Activated T-helper 2 cell treated with anti-CD3 and anti-CD28 coated beads, Interferon-gamma antibody, Interleukin-2, Interleukin-4, amounts not matched to agents 10 μg/mL and 5 μg/mL and 100 μg/mL, durations not matched to agents 14 hours and 24 hours and 36 hours (primary cell): ENCODE results near the gene KIF3A. TPM values are rescaled to one million over a fixed set of nuclear protein-coding genes. Genes with fewer than 3 reads are reported as not detected.
A peak's percentile ranks its signal among the peaks of the same experiment; 100 is the strongest.

Experiments
- DNase-seq: peaks from one replicate; pipeline ENCODE4 v3.0.0; 2021; ENCODE audit warnings: low spot score
- H3K27ac Mint-ChIP-seq: one replicate; pipeline ENCODE4 v1.8.0; 2021; ENCODE audit warnings: mixed read lengths
- H3K27me3 Mint-ChIP-seq: one replicate; pipeline ENCODE4 v1.8.0; 2021; ENCODE audit warnings: low read depth, mixed read lengths
- H3K36me3 Mint-ChIP-seq: one replicate; pipeline ENCODE4 v1.8.0; 2021; ENCODE audit warnings: low read depth, mixed read lengths
- H3K4me1 Mint-ChIP-seq: one replicate; pipeline ENCODE4 v1.8.0; 2021; ENCODE audit warnings: low read depth, mixed read lengths
- H3K4me3 Mint-ChIP-seq: one replicate; pipeline ENCODE4 v1.8.0; 2021; ENCODE audit warnings: low read depth, mild to moderate bottlenecking, moderate library complexity, mixed read lengths
- H3K9me3 Mint-ChIP-seq: one replicate; pipeline ENCODE4 v1.8.0; 2021; ENCODE audit warnings: mixed read lengths
- intact Hi-C: fragments of 100-400 bp; cut with micrococcal nuclease; formaldehyde crosslinking; loops from one replicate; pipeline ENCODE4 v1.15.1; 2023
- total RNA-seq: library from RNA; stranded (reverse); gene quantifications from 2 replicates; pipeline ENCODE4 v1.2.3, GENCODE V29; 2022

KIF3A gene
- total RNA-seq = 40.7 and 41.4 TPM in 2 replicates

GRCh38 chr5:132736853-132737833 lies at the start of gene KIF3A:
TSS of gene KIF3A (minus strand) at chr5:132737546. CDS start at chr5:132737419, 127 bp downstream.
- Mint-ChIP-seq H3K27me3 (peaks cover 14% of the 10 kb centered on the region), H3K9me3 (no peaks in the 10 kb centered on the region), H3K4me3 (peak within 1 kb of the TSS; percentile 85), H3K4me1 (peaks cover 36% of the 10 kb centered on the region), H3K27ac (peak within 1 kb of the TSS; percentile 86), H3K36me3 (peaks cover 19% of the 10 kb centered on the region)
- intact Hi-C loops = loop anchor here (1.0 to 10.0 kb wide), 7 partner anchors 14 to 350 kb away; partner anchors contain the start of genes IL13 and RAD50
- DNase-seq = peak; percentile 98

DNA sequence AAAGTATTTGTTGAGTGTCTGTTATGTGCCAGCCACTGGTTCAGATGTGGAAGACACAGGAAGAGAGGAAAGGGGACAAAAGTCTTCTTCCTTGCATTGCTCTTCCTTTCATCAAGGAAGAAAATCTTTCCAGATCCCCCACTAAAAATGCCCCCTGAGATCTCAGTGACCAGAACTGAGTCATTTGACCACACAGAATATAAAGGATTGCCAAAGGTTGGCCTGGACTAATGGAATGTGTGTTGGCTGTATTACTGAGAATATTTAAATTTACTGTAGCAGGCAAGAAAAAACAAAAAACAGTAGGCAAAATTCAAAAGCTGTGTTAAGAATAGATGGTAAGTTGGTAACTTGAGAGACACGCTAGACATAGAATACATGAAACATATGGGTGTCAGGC lies 49.7 kb upstream of the KIF3A start:
- H3K4me3 Mint-ChIP-seq = no peak overlapping the region
- H3K4me1 Mint-ChIP-seq = peaks cover 7% of the 10 kb centered on the region
- intact Hi-C loops = no loop called here
- no peak overlapping the region for H3K27ac Mint-ChIP-seq
- H3K36me3 Mint-ChIP-seq = no peaks in the 10 kb centered on the region
- peaks cover 48% of the 10 kb centered on the region for H3K27me3 Mint-ChIP-seq
- DNase-seq = no peak
- H3K9me3 Mint-ChIP-seq = no peaks in the 10 kb centered on the region

GRCh38 chr5:132785864-132786263 lies 48.5 kb upstream of the KIF3A start:
- no peak overlapping the region for H3K4me3 Mint-ChIP-seq
- no peaks in the 10 kb centered on the region for H3K36me3 Mint-ChIP-seq
- intact Hi-C loops = no loop called here
- H3K4me1 Mint-ChIP-seq = peaks cover 9% of the 10 kb centered on the region
- no peak overlapping the region for H3K27ac Mint-ChIP-seq
- H3K27me3 Mint-ChIP-seq = peaks cover 54% of the 10 kb centered on the region
- no peaks in the 10 kb centered on the region for H3K9me3 Mint-ChIP-seq
- no peak for DNase-seq

DNA sequence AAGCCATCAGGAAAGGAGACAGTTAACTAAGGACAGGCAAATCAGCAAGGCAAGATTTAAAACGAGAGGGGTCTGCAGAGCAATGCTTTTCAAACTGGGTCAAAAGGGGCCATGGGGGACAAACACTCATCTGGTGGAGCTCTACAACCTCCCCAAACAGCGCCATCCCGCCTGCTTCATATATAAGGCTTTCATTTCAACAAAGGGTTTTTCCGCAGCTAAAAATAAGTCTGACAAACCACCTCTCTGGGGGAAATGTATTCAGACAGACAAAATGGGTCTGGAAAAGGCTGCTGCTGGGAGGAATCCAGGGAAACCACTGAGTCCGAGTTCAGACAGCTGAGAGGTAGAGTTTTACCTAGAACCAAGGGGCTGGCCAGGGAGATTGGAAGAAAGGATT lies 48.0 kb upstream of the KIF3A start:
- intact Hi-C loops = no loop called here
- H3K4me3 Mint-ChIP-seq = no peak overlapping the region
- H3K4me1 Mint-ChIP-seq = peaks cover 11% of the 10 kb centered on the region
- no peaks in the 10 kb centered on the region for H3K9me3 Mint-ChIP-seq
- no peak overlapping the region for H3K27ac Mint-ChIP-seq
- no peaks in the 10 kb centered on the region for H3K36me3 Mint-ChIP-seq
- peaks cover 57% of the 10 kb centered on the region for H3K27me3 Mint-ChIP-seq
- DNase-seq = no peak

- Mint-ChIP-seq H3K36me3 (peaks cover 2% of the 10 kb centered on the region), H3K9me3 (no peaks in the 10 kb centered on the region), H3K27me3 (peaks cover 64% of the 10 kb centered on the region), H3K4me1 (peaks cover 25% of the 10 kb centered on the region), H3K27ac (no peak overlapping the region), H3K4me3 (no peak overlapping the region)
- no peak for DNase-seq
- intact Hi-C loops = no loop called here
Observed at GRCh38 chr5:132782101-132782500, 44.8 kb upstream of the KIF3A start.

DNA sequence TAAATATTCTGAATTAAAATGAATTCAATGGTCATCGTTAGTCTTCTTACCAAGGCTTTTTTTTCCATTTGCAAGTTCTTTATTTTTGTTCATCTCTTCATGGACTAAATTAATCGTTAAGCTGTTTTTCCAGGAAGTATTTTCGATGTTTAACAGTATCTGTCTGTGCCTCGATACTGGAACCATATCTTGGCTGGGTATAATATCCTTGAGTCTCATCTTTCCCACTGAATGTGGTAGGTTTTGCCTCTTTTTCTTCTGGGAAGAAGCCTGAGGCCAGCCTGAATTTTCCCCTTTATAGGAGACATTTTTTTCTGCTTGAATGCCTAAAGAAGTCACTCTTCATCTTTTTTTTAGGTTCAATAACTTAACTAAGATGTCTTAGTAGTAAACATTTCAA lies 43.7 kb upstream of the KIF3A start:
- peaks cover 2% of the 10 kb centered on the region for H3K36me3 Mint-ChIP-seq
- DNase-seq = no peak
- H3K27ac Mint-ChIP-seq = no peak overlapping the region
- H3K27me3 Mint-ChIP-seq = peaks cover 61% of the 10 kb centered on the region
- no peaks in the 10 kb centered on the region for H3K9me3 Mint-ChIP-seq
- intact Hi-C loops = no loop called here
- H3K4me3 Mint-ChIP-seq = no peak overlapping the region
- H3K4me1 Mint-ChIP-seq = peaks cover 26% of the 10 kb centered on the region

GRCh38 chr5:132780577-132780976 lies 43.2 kb upstream of the KIF3A start:
- intact Hi-C loops = no loop called here
- Mint-ChIP-seq H3K27ac (no peak overlapping the region), H3K36me3 (peaks cover 2% of the 10 kb centered on the region), H3K27me3 (peaks cover 60% of the 10 kb centered on the region), H3K4me3 (no peak overlapping the region), H3K9me3 (no peaks in the 10 kb centered on the region), H3K4me1 (peaks cover 27% of the 10 kb centered on the region)
- no peak for DNase-seq

GRCh38 chr5:132779961-132780360 lies 42.6 kb upstream of the KIF3A start:
- Mint-ChIP-seq H3K27ac (no peak overlapping the region), H3K9me3 (no peaks in the 10 kb centered on the region), H3K27me3 (peaks cover 60% of the 10 kb centered on the region), H3K4me1 (peaks cover 29% of the 10 kb centered on the region), H3K36me3 (peaks cover 2% of the 10 kb centered on the region), H3K4me3 (no peak overlapping the region)
- intact Hi-C loops = no loop called here
- no peak for DNase-seq

DNA sequence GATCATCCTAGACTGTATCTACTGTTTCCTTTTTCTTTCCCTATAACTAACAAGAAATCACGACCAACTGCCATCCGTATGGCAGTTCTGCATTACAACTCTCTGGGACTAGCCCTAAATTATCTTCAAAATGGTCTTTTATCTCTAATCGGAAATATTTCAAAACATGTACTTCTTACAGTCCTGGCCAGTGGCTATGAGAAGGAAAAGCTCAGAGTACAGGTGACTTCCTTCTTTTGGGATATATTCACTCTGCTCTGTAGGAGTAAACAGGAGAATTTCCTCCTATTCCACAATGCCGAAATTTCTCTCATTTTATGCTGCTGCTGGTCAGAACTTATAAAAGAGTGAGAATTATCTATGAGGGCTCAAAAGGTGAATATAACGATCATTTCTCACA lies 41.5 kb upstream of the KIF3A start:
- intact Hi-C loops = no loop called here
- no peak overlapping the region for H3K27ac Mint-ChIP-seq
- H3K4me3 Mint-ChIP-seq = peak overlapping the region; percentile 49
- no peak for DNase-seq
- peaks cover 2% of the 10 kb centered on the region for H3K36me3 Mint-ChIP-seq
- H3K27me3 Mint-ChIP-seq = peaks cover 69% of the 10 kb centered on the region
- H3K9me3 Mint-ChIP-seq = no peaks in the 10 kb centered on the region
- H3K4me1 Mint-ChIP-seq = peaks cover 29% of the 10 kb centered on the region

GRCh38 chr5:132778129-132778528 lies 40.8 kb upstream of the KIF3A start:
- Mint-ChIP-seq H3K27ac (peak overlapping the region; percentile 76), H3K4me1 (peaks cover 29% of the 10 kb centered on the region), H3K9me3 (no peaks in the 10 kb centered on the region), H3K36me3 (peaks cover 2% of the 10 kb centered on the region), H3K4me3 (peak overlapping the region; percentile 82), H3K27me3 (peaks cover 69% of the 10 kb centered on the region)
- intact Hi-C loops = no loop called here
- DNase-seq = no peak

DNA sequence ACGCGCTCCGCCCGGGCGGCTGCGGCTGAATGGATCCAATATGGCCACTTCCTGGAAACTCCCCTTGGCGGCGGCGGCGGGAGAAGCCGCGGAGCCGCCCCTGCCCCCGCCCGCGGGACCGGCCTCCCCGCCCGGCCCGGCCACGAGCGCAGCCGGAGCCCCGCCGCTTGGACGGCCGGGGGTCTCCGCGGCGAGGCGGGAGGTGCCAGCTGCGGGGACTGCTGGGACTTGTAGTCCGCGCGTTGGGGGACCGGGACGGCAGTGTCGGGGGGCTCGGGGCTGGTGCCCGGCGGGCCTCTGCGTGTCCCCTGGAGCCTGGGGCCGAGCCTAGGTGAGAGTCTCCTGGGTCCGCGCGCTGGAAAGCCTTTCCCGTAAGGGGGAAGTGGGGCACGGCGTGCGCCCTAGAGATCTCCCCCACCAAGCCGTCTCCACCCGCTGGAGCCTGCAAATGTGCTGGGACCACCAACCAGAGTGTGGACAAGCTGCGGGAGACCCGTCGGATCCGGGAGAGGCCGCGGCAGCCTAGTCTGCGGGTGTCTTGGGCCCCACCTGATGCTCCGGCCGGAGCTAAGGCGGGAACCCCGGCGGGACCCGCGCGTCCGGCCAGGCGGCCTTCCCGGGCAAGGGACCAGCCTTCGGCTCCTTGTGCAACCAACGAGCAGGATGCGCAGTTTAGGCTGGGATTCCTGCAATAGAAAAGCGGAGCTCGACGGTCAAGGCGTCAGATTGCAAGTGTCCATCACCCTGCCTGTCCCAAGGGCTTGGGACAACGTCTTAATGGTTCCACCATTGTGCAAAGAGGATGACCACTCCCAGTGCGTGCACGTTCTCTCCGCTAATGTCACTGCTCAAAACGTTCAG lies 40.1 kb upstream of the KIF3A start, which contains the start of gene SEPTIN8:
SEPTIN8 (minus strand) TSS at position 31 of the 861 bp plus-strand sequence. CDS start 102 bp downstream, outside the sequence.
- H3K9me3 Mint-ChIP-seq = no peaks in the 10 kb centered on the region
- DNase-seq = peak; percentile 46
- H3K36me3 Mint-ChIP-seq = peaks cover 2% of the 10 kb centered on the region
- intact Hi-C loops = loop anchor here (2.0 kb wide), 1 partner anchor 23 kb away; no protein-coding TSS in a partner anchor
- H3K27ac Mint-ChIP-seq = peak within 1 kb of the TSS; percentile 76
- peaks cover 65% of the 10 kb centered on the region for H3K27me3 Mint-ChIP-seq
- H3K4me3 Mint-ChIP-seq = peak within 1 kb of the TSS; percentile 82
- peaks cover 29% of the 10 kb centered on the region for H3K4me1 Mint-ChIP-seq

DNA sequence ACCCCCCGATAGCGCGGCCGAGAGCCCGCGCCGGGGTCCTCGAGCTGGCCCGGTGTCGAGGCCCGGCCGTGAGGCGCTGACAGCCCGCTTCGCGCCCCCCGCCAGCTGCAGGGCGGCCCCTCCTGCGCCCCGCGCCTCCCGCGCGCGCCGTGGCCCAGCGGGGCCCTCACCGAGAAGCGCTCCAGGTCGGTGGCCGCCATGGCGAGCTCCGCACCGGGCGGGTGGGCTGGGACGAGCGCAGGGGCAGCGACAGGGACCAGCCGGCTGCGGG lies 39.5 kb upstream of the KIF3A start:
- Mint-ChIP-seq H3K4me3 (no peak overlapping the region), H3K36me3 (peaks cover 2% of the 10 kb centered on the region), H3K27ac (no peak overlapping the region), H3K27me3 (peaks cover 60% of the 10 kb centered on the region), H3K9me3 (no peaks in the 10 kb centered on the region), H3K4me1 (peaks cover 26% of the 10 kb centered on the region)
- intact Hi-C loops = loop anchor here (2.0 kb wide), 1 partner anchor 22 kb away; no protein-coding TSS in a partner anchor
- no peak for DNase-seq
